DOHH2 (cell line): Measurements from ENCODE around the gene CCDC88B.

Source experiments
- CTCF ChIP-seq: fragments of 200-600 bp; sonication (generic); IDR thresholded peaks from one replicate; pipeline ENCODE4 v1.5.1; 2014; ENCODE audit warnings: antibody characterized with exemption, mild to moderate bottlenecking, low read depth, low read length; ENCODE audit not compliant: poor library complexity, severe bottlenecking
- EZH2phosphoT487 ChIP-seq: fragments of 200-600 bp; sonication (generic); IDR thresholded peaks from 2 replicates; pipeline ENCODE4 v1.6.1; 2017; ENCODE audit warnings: borderline replicate concordance, mild to moderate bottlenecking, antibody characterized with exemption, low read length, moderate library complexity, mixed read lengths

DNA sequence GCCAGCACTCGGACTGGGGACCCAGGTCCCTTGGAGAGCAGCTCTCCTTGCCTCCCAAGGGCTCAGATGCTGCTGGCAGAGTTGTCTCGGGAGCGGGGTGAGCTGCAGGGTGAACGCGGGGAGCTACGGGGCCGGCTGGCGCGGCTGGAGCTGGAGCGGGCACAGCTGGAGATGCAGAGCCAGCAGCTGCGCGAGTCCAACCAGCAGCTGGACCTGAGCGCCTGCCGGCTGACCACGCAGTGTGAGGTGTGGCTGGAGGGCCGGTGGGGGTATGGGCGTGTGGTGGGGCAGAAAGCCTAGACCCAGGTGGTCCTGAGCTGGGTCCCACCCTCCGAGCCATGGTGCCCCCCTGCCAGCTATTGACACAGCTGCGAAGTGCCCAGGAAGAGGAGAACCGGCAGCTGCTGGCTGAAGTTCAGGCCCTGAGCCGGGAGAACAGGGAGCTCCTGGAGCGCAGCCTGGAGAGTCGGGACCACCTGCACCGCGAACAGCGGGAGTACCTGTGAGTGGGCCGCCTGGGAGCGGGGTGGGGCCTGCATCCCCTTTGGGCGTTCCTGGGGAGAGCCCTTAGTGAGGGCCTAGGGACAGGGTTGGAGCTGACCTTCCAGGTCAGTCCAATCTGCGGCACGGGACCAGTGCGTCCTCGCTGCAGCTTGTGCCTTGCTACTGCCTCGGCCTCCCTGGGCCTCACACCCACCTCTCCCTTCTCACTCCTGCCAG is 13.2 kb downstream of the CCDC88B start:
- TF ChIP-seq CTCF (no peak), EZH2phosphoT487 (no peak)
